ENCODE measurements around the gene PTP4A2.

GRCh38 chr1:31905681-31906080 lies 32.5 kb downstream of the PTP4A2 start:
- no peak for TF ChIP-seq POLR2A (IDR thresholded peaks at IDR 0.05; ENCODE audit: low read length)
- TF ChIP-seq GATA1 (IDR thresholded peaks at IDR 0.05; ENCODE audit: low read depth, low read length): no peak

All from erythroblast (primary cell).